IMR-90 (cell line): Measurements from ENCODE around the gene HEATR1. TPM values are rescaled to one million over a fixed set of nuclear protein-coding genes. Genes with fewer than 3 reads are reported as not detected.

Experiments
- ATAC-seq: fragments of 200-7000 bp; cut with Tn5 transposase; 2 replicates; pipeline ENCODE4 v1.9.1; 2020; ENCODE audit warnings: low read depth, mild to moderate bottlenecking, moderate library complexity
- BruUV-seq: library from RNA; stranded (reverse); fragments of 400-500 nt; replicated peaks from 2 replicates; lab custom pipeline; 2021; lab: Mats Ljungman, UMichigan
- CTCF ChIA-PET: fragments of 300-600 bp; formaldehyde crosslinking; extraction: SDS; loops from one replicate; lab custom pipeline; 2021; ENCODE audit warnings: antibody characterized with exemption; lab: Yijun Ruan, JAX
- POLR2A ChIA-PET: fragments of 300-600 bp; sonication (Branson Sonifier 250); formaldehyde crosslinking; loops from one replicate; lab custom pipeline; 2022; ENCODE audit warnings: antibody characterized with exemption; ENCODE audit not compliant: unreplicated experiment; lab: Charles Lee
- DNase-seq: peaks from one replicate; pipeline ENCODE4 v3.0.0; 2013
- H2AFZ ChIP-seq: replicated peaks from 2 replicates; pipeline ENCODE3; 2013; ENCODE audit warnings: low read length, mild to moderate bottlenecking; ENCODE audit not compliant: poor library complexity
- H2AK5ac ChIP-seq: 2 replicates; pipeline ENCODE4 v1.6.1; 2013; ENCODE audit warnings: low read depth, low read length, inconsistent platforms
- H2AK9ac ChIP-seq: replicated peaks from 2 replicates; pipeline ENCODE3; 2013; ENCODE audit warnings: mild to moderate bottlenecking, low read depth, low read length, moderate library complexity; ENCODE audit not compliant: poor library complexity
- H2BK120ac ChIP-seq: 2 replicates; pipeline ENCODE4 v1.6.1; 2013; ENCODE audit warnings: low read depth, low read length, inconsistent platforms
- H2BK15ac ChIP-seq: 3 replicates; pipeline ENCODE4 v1.6.1; 2013; ENCODE audit warnings: low read depth, low read length, inconsistent platforms
- H2BK20ac ChIP-seq: 2 replicates; pipeline ENCODE4 v1.6.1; 2013; ENCODE audit warnings: low read depth, mild to moderate bottlenecking, inconsistent platforms, low read length, moderate library complexity
- H2BK5ac ChIP-seq: 2 replicates; pipeline ENCODE4 v1.6.1; 2013; ENCODE audit warnings: mild to moderate bottlenecking, low read depth, low read length, inconsistent platforms; ENCODE audit not compliant: poor library complexity, severe bottlenecking
- H3K14ac ChIP-seq: replicated peaks from 2 replicates; pipeline ENCODE4 v1.6.1; 2013; ENCODE audit warnings: low read depth, low read length, inconsistent platforms
- H3K18ac ChIP-seq: 2 replicates; pipeline ENCODE4 v1.6.1; 2013; ENCODE audit warnings: low read depth, low read length, control low read depth
- H3K23ac ChIP-seq: 2 replicates; pipeline ENCODE4 v1.6.1; 2013; ENCODE audit warnings: low read depth, low read length, inconsistent platforms
- H3K27ac ChIP-seq: 2 replicates; pipeline ENCODE4 v1.5.1; 2013; ENCODE audit warnings: mild to moderate bottlenecking, control low read depth, low read length; ENCODE audit not compliant: insufficient read depth
- H3K27me3 ChIP-seq: 2 replicates; pipeline ENCODE4 v1.6.1; 2013; ENCODE audit warnings: low read length; ENCODE audit not compliant: control insufficient read depth, insufficient read depth
- H3K36me3 ChIP-seq: 2 replicates; pipeline ENCODE4 v1.6.1; 2013; ENCODE audit warnings: low read length, mixed read lengths; ENCODE audit not compliant: control insufficient read depth, insufficient read depth
- H3K4ac ChIP-seq: 2 replicates; pipeline ENCODE4 v1.6.1; 2013; ENCODE audit warnings: low read depth, low read length, inconsistent platforms
- H3K4me1 ChIP-seq: 2 replicates; pipeline ENCODE4 v1.6.1; 2013; ENCODE audit warnings: low read length, mixed read lengths; ENCODE audit not compliant: control insufficient read depth, insufficient read depth
- H3K4me2 ChIP-seq: 2 replicates; pipeline ENCODE4 v1.6.1; 2013; ENCODE audit warnings: low read depth, mild to moderate bottlenecking, control low read depth, low read length, moderate library complexity
- H3K4me3 ChIP-seq: 2 replicates; pipeline ENCODE4 v1.5.1; 2013; ENCODE audit warnings: low read depth, mild to moderate bottlenecking, control low read depth, low read length, moderate library complexity; ENCODE audit not compliant: insufficient read depth
- H3K56ac ChIP-seq: 2 replicates; pipeline ENCODE4 v1.6.1; 2013; ENCODE audit warnings: low read length, inconsistent platforms; ENCODE audit not compliant: insufficient read depth; ENCODE audit errors: extremely low read depth
- H3K79me1 ChIP-seq, 2 experiments: 2 replicates each; pipeline ENCODE4 v1.6.1; 2013; ENCODE audit warnings: low read length in 2 of 2, inconsistent platforms in 1 of 2, low read depth in 1 of 2
- H3K9ac ChIP-seq: 2 replicates; pipeline ENCODE4 v1.6.1; 2013; ENCODE audit warnings: low read depth, low read length, control low read depth
- H3K9me1 ChIP-seq: 2 replicates; pipeline ENCODE4 v1.6.1; 2013; ENCODE audit warnings: low read length, inconsistent platforms; ENCODE audit not compliant: insufficient read depth
- H3K9me3 ChIP-seq: 2 replicates; pipeline ENCODE4 v1.6.1; 2013; ENCODE audit warnings: low read length; ENCODE audit not compliant: control insufficient read depth, insufficient read depth
- H4K20me1 ChIP-seq: 2 replicates; pipeline ENCODE4 v1.6.1; 2013; ENCODE audit warnings: low read length, inconsistent platforms; ENCODE audit not compliant: insufficient read depth
- H4K5ac ChIP-seq: 2 replicates; pipeline ENCODE4 v1.6.1; 2013; ENCODE audit warnings: mild to moderate bottlenecking, low read depth, low read length, control low read depth
- H4K8ac ChIP-seq, 2 experiments: 2 replicates each; pipeline ENCODE4 v1.6.1; 2013; ENCODE audit warnings: low read depth in 2 of 2, low read length in 2 of 2, control low read depth in 1 of 2, inconsistent platforms in 1 of 2
- H4K91ac ChIP-seq: 2 replicates; pipeline ENCODE4 v1.6.1; 2013; ENCODE audit warnings: low read depth, low read length, inconsistent platforms; ENCODE audit not compliant: insufficient read depth
- BHLHE40 ChIP-seq: fragments of 150-350 bp; IDR thresholded peaks from 2 replicates; pipeline ENCODE4 v1.6.1; 2016; ENCODE audit warnings: mild to moderate bottlenecking, low read depth, low read length
- CEBPB ChIP-seq: IDR thresholded peaks from 2 replicates; pipeline ENCODE4 v1.6.1; 2012; ENCODE audit warnings: low read depth, low read length, improper control_type of control experiment
- MAZ ChIP-seq: IDR thresholded peaks from 2 replicates; pipeline ENCODE4 v1.6.1; 2012; ENCODE audit warnings: low read depth, mild to moderate bottlenecking, low read length, improper control_type of control experiment, moderate library complexity, borderline replicate concordance
- RAD21 ChIP-seq: IDR thresholded peaks from 2 replicates; pipeline ENCODE4 v1.6.1; 2012; ENCODE audit warnings: low read length, improper control_type of control experiment
- RFX5 ChIP-seq: IDR thresholded peaks from 2 replicates; pipeline ENCODE4 v1.8.0; 2012; ENCODE audit warnings: low read depth, mild to moderate bottlenecking, low read length, moderate library complexity
- SMC3 ChIP-seq: fragments of 150-350 bp; IDR thresholded peaks from 2 replicates; pipeline ENCODE4 v1.6.1; 2016; ENCODE audit warnings: low read depth, mild to moderate bottlenecking, antibody characterized with exemption, low read length, moderate library complexity
- USF2 ChIP-seq: fragments of 150-350 bp; IDR thresholded peaks from 2 replicates; pipeline ENCODE4 v1.6.1; 2017; ENCODE audit warnings: mild to moderate bottlenecking, antibody characterized with exemption, low read length, low read depth
- WGBS, 2 experiments: methylation state at CpG; one replicate each; pipeline versions ENCODE4 v1.1.5 to v1.1.7; 2013; ENCODE audit warnings: missing lambda C conversion rate in 2 of 2; ENCODE audit not compliant: insufficient read length in 1 of 2; ENCODE audit errors: extremely low coverage in 2 of 2; 5-methylcytosine and 5-hydroxymethylcytosine counted together
- dilution Hi-C: fragments of 300-500 bp; cut with HindIII; formaldehyde crosslinking; loops from one replicate; pipeline ENCODE4 v1.14.3; 2018; ENCODE audit warnings: low sequenced_read_pairs; ENCODE audit not compliant: unreplicated experiment
- in situ Hi-C: fragments of 300-500 bp; cut with MboI; formaldehyde crosslinking; loops from 3 replicates; pipeline ENCODE4 v1.14.3; 2019; ENCODE audit warnings: low sequenced_read_pairs, inconsistent platforms, mixed read lengths
- intact Hi-C: fragments of 100-400 bp; cut with micrococcal nuclease; formaldehyde crosslinking; loops from 2 replicates; pipeline ENCODE4 v1.10.0; 2022
- polyA plus RNA-seq, 3 experiments: library from polyadenylated mRNA; depleted of rRNA; stranded (reverse); fragments of >200 nt; gene quantifications; 2 replicates each; pipeline ENCODE4 v1.2.3, GENCODE V29; 2012; ENCODE audit warnings: low replicate concordance in 1 of 3
- total RNA-seq: library from RNA; depleted of rRNA; stranded (reverse); fragments of >200 nt; gene quantifications from 2 replicates; pipeline ENCODE4 v1.2.3, GENCODE V29; 2012

Gene HEATR1
- total and polyA plus RNA-seq, 2 of the 4 experiments (the other 2 are of a cell fraction): 8.5 to 53.8 TPM

- Histone ChIP-seq H3K4me1 (peaks cover 12% of the 10 kb centered on the region), H3K27me3 (no peaks in the 10 kb centered on the region), H3K4me3 (no peak overlapping the region), H2AK9ac (no peak overlapping the region), H2BK20ac (no peak overlapping the region), H3K27ac (no peak overlapping the region), H3K36me3 (no peaks in the 10 kb centered on the region), H2AFZ (no peak overlapping the region), H3K4ac (0 out of 2 replicates have a peak overlapping the region, but pooled peaks have one; percentile 5), H3K14ac (0 out of 2 replicates have a peak overlapping the region, but pooled peaks have one; percentile 14), H4K20me1 (no peaks in the 10 kb centered on the region), H2BK5ac (no peak overlapping the region), H3K79me1 (no peaks in the 10 kb centered on the region), H4K91ac (peak overlapping the region; percentile 34; the same call in 1 of the 2 replicates), H3K9me1 (peaks cover 3% of the 10 kb centered on the region; the same call in 1 of the 2 replicates), H2BK120ac (no peak overlapping the region), H2AK5ac (no peak overlapping the region), H3K18ac (peak overlapping the region; percentile 41; the same call in 1 of the 2 replicates), H4K8ac (no peak overlapping the region), H4K5ac (peak overlapping the region; percentile 29; the same call in 1 of the 2 replicates), H3K23ac (no peak overlapping the region), H3K9me3 (no peaks in the 10 kb centered on the region), H3K56ac (no peak overlapping the region), H3K4me2 (no peak overlapping the region), H2BK15ac (no peak overlapping the region), H3K9ac (no peak overlapping the region)
- DNase-seq: no peak
- no peak for ATAC-seq
- ChIA-PET CTCF (interaction anchor here (1.3 kb wide), 1 partner anchor 11 kb away, joined by 4 read pairs; no protein-coding TSS in a partner anchor), POLR2A (no interaction called here)
- in situ Hi-C loops (no loop called here), intact Hi-C loops (no loop called here), dilution Hi-C loops (no loop called here)
- WGBS, 2 experiments: no CpG with 5 or more reads among the region's 5 CpGs
- BruUV-seq: no TSS peak
- TF ChIP-seq SMC3 (no peak), USF2 (no peak), RFX5 (no peak), BHLHE40 (no peak), CEBPB (peak; percentile 10; the same call in 1 of the 2 replicates), RAD21 (no peak), MAZ (no peak)
These were observed 86.0 kb downstream of the HEATR1 start for GRCh38 chr1:236518322-236518721.
